GM12891 (cell line): ENCODE measurements around the gene OR10G8.

Source experiments
- PAX5 ChIP-seq: IDR thresholded peaks from 2 replicates; pipeline ENCODE4 v1.6.1; 2011; ENCODE audit warnings: low read length, moderate library complexity, mild to moderate bottlenecking; ENCODE audit not compliant: insufficient read depth, severe bottlenecking
- POLR2A ChIP-seq: IDR thresholded peaks from 2 replicates; pipeline ENCODE4 v1.6.1; 2011; ENCODE audit warnings: low read depth, low read length, control low read depth
- POLR2AphosphoS5 ChIP-seq: IDR thresholded peaks from 2 replicates; pipeline ENCODE4 v1.6.1; 2011; ENCODE audit warnings: low read depth, low read length, control low read depth
- POU2F2 ChIP-seq: IDR thresholded peaks from 2 replicates; pipeline ENCODE4 v1.6.1; 2011; ENCODE audit warnings: low read depth, mild to moderate bottlenecking, control low read depth, low read length, moderate library complexity
- SPI1 ChIP-seq: IDR thresholded peaks from 2 replicates; pipeline ENCODE4 v1.6.1; 2011; ENCODE audit warnings: low read depth, low read length, control low read depth
- TAF1 ChIP-seq: IDR thresholded peaks from 2 replicates; pipeline ENCODE4 v1.6.1; 2011; ENCODE audit warnings: low read depth, low read length, control low read depth

- TF ChIP-seq TAF1 (no peak), POLR2A (no peak), POLR2AphosphoS5 (no peak), SPI1 (no peak), POU2F2 (no peak), PAX5 (no peak)
These were observed 45.0 kb downstream of the OR10G8 start for GRCh38 chr11:124071623-124071948.
